PFSK-1 (cell line): ENCODE data around the gene FNBP1.

Experiments used
- FOXP2 ChIP-seq: optimal IDR thresholded peaks from 2 replicates; pipeline ENCODE3; 2011; ENCODE audit warnings: borderline replicate concordance, control low read depth, inconsistent platforms; ENCODE audit not compliant: insufficient read depth; ENCODE audit errors: extremely low read length, extremely low read depth
- POLR2AphosphoS5 ChIP-seq: IDR thresholded peaks from 2 replicates; pipeline ENCODE4 v1.6.1; 2012; ENCODE audit warnings: low read depth, mild to moderate bottlenecking, control low read depth, low read length, moderate library complexity
- REST ChIP-seq, 2 experiments: IDR thresholded peaks; 2 replicates each; pipeline versions ENCODE4 v1.6.1 to v1.8.0; 2011 to 2012; ENCODE audit warnings: low read depth in 2 of 2, low read length in 2 of 2, control low read depth in 1 of 2, inconsistent platforms in 1 of 2, mild to moderate bottlenecking in 1 of 2, moderate library complexity in 1 of 2; ENCODE audit not compliant: insufficient read depth in 1 of 2
- SIN3A ChIP-seq: IDR thresholded peaks from 2 replicates; pipeline ENCODE4 v1.6.1; 2012; ENCODE audit warnings: mild to moderate bottlenecking, low read length, moderate library complexity, borderline replicate concordance; ENCODE audit not compliant: insufficient read depth
- TAF1 ChIP-seq: IDR thresholded peaks from 2 replicates; pipeline ENCODE4 v1.6.1; 2012; ENCODE audit warnings: low read length, control low read depth, borderline replicate concordance; ENCODE audit not compliant: insufficient read depth

The FNBP1 gene

GRCh38 chr9:129999141-129999510 lies 43.9 kb downstream of the FNBP1 start:
- TF ChIP-seq REST (IDR thresholded peaks at IDR 0.05; ENCODE audit: insufficient read depth in 1 of 2, low read depth in 2 of 2, low read length in 2 of 2), result no peak

- TF ChIP-seq REST (IDR thresholded peaks at IDR 0.05; ENCODE audit: insufficient read depth in 1 of 2, low read depth in 2 of 2, low read length in 2 of 2) (no peak), POLR2AphosphoS5 (no peak), FOXP2 (no peak), SIN3A (no peak), TAF1 (no peak)
Measured at GRCh38 chr9:129998491-129999140, 44.4 kb downstream of the FNBP1 start.

- no peak for TF ChIP-seq REST (IDR thresholded peaks at IDR 0.05; ENCODE audit: insufficient read depth in 1 of 2, low read depth in 2 of 2, low read length in 2 of 2)
- TF ChIP-seq TAF1, result no peak
- no peak for TF ChIP-seq SIN3A
- no peak for TF ChIP-seq FOXP2
- TF ChIP-seq POLR2AphosphoS5, result no peak
Measured at GRCh38 chr9:129996161-129996830, 46.7 kb downstream of the FNBP1 start.

GRCh38 chr9:129995409-129996160 lies 47.4 kb downstream of the FNBP1 start:
- TF ChIP-seq POLR2AphosphoS5 (no peak), TAF1 (no peak), SIN3A (no peak), REST (IDR thresholded peaks at IDR 0.05; ENCODE audit: insufficient read depth in 1 of 2, low read depth in 2 of 2, low read length in 2 of 2) (no peak), FOXP2 (no peak)
